AG20443 (cell line): ENCODE results near the gene STPG3.

ENCODE experiments used
- DNase-seq: peaks from one replicate; pipeline ENCODE4 v3.0.0; 2012; ENCODE audit warnings: low spot score, mixed read lengths

STPG3 gene

DNA sequence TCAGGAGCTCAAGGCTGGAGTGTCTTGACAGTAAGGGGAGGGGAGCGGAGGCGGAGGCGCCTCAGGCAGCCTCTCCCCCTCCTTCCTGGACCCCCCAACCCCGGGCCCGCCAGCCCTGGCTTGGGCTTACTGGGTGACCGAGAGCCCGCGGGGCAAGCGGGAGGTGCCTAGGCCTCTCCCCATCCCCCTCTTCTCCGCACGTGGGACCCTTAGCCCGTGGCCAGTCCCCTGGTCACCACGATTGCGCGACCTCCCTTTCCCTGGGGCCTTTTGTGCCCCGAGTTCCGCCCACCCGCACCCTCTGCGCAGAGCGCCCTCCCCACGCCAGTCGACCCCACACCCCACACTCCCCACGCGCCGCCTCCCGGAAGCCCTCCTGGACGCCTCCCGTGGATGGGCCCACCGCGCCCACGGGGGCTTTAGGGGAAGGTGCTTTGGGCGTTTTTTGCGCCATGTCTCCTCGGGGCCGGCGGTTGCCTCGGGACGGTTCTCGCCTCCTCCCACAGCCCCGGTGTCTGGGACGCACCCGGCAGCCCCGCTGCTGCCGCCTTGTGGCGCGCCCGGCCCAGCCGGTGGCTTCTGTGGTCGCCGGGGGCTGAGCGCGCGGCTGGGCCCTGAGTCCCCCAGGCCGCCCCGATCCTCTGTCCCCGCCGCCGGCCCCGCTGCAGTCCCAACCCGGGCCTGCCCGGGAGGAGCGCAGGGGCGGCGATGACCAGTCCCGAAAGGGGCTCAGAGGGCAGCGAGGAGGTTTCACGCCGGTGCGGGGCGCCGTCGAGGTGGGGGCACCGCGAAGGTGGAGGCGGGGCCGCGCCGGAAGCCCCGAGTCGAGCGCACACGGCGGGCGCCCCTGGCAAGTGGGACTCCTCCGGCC lies 29.6 kb downstream of the STPG3 start:
- peak; percentile 71 for DNase-seq

GRCh38 chr9:137281345-137282116 lies 30.4 kb downstream of the STPG3 start:
- no peak for DNase-seq

GRCh38 chr9:137286975-137287383 lies 35.9 kb downstream of the STPG3 start:
- peak; percentile 60 for DNase-seq

- no peak for DNase-seq
These were observed 42.0 kb downstream of the STPG3 start for GRCh38 chr9:137293094-137293481.

DNA sequence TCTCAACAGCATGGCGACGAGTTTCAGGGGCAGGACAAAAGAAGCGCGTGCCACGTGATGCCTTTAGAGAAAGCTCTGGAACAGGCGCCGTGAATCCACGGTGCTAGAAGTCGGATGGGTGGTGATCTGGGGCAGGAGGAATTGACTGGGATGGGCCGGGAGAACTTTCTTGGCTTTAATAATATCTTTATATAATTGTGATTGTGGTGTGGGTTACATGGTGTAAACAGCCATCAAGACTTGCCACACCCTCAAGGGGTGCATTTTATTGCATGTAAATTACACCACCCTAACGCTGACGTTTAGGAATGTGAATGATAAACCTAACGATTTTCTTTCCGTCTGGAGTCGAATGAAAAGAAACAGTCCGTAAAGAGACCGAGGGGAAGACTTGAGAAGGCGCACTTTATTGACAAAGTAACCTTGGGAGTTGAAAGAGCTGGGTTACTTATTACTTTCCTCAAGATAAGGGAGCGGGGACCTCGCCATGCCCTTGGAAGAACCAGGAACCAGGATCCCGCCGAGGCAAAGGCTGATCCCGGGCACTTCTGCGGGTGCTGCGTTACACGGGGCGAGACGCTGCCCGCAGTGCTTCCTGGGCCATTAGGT lies 42.5 kb downstream of the STPG3 start:
- no peak for DNase-seq

DNA sequence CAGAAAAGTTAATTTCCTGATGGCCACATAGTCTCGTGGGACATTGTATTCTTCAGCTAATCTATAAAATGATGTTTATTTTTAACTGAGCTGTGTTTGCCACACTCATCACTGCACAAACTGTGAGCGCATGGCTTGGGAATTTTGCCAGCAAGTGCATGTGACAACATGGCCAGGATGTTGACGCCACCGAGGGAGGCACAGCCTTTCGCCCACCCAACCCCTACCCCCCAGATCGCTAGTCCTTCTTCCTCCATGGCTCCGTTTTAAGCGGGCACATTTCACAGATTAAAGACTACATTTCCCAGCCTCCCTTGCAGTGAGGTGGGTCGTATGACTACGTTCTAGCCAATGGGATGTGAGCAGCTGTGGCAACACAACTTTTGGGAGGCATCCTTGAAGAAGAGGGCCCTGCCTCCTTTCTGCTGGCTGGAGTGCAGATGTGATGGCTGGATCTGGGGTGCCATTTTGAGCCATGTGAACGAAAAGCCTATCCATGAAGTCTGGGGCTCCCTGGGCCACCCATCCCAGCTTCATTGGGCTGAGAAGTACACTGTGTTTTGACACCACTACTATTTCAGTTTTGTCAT lies 43.1 kb downstream of the STPG3 start:
- peak; percentile 48 for DNase-seq

GRCh38 chr9:137294681-137295237 lies 43.7 kb downstream of the STPG3 start:
- DNase-seq, result peak; percentile 62

- DNase-seq, result peak; percentile 90
These were observed 44.2 kb downstream of the STPG3 start for GRCh38 chr9:137295238-137295811.

DNA sequence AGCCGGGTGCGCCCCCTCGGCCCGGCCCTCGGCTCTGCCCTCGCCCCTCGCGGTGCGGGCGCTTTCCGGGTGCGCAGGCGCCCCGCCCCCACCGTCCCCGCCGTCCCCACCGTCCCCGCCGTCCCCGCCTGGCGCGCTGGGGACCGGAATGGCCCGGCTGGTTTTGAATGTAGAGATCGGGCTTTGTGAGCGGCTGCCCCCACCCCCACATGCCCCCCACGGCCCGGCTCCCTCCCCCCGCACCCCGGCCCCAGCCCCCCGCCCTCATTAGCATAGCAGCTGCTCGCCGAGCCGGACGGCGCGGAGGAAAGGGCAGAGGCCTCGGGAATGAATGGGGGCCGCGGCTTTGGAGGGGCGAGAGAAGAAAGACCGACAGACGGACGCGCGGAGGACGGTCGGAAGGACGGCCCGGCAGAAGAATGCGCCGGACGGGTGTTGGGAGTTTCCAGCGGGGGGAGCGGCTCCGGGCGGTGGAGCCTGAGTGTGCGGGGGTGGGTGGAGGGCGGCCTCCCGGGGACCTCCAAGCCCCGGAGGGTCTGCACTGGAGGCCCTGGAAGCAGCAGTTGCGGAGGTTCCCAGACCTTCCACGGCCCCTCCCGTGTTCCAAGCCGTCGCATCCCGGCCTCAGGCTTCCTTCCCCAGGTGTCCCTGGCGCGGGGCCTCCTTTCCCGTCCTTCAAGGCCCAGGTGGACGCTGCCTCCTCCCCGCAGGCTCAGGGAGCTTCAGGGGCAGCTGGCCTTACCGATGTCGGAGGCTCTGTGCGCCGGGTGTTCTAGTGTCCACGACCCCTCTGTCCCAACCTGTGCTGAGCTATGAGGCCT lies 45.0 kb downstream of the STPG3 start:
- DNase-seq, result no peak

DNA sequence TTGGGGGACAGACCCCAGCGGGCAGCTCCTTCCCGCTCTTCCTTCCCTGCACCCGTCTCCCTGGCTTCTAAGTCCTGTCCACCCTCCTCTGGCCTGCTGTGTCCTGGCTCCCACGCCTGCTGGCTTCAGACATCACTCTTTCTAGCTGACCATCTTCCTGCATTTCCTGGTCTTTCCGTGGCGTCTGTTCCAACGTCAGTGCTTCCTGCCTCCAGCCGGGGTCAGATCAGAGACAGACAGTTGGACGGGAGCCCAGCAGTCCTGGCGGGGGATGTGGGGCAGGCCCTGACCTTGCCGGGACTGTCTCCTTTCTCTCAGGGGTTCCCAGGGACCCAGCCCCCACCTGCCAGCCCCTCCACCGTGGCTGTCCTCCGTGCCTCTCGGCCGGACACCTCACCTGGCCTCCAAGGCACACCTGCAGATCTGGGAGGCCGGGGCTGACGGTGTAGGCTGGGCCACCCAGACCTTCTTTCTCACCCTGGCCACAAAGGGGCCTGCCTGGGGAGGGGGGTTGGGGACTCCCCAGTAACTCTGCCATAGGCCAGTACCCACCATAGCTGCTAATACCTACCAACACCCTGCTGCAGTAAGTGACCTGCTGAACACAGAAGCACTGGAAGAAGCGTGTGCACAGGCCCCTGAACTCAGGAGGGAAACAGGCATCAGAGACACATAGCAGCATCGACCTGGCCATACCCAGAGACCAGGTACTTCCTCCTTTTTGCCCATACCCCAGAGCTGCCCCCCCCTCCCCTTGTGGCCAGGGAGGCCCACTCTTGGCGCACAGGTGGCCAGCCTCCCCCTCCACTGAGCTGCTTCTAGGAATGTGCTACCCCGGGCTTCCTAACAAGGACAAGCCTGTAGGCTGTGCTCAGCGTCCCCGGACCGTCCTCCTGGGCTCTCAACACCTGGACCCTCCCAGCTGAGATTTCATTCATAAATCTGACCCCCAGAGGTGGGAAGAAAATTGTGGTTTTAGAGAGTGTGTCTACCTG lies 45.9 kb downstream of the STPG3 start:
- no peak for DNase-seq

GRCh38 chr9:137297966-137298365 lies 46.9 kb downstream of the STPG3 start:
- no peak for DNase-seq

DNA sequence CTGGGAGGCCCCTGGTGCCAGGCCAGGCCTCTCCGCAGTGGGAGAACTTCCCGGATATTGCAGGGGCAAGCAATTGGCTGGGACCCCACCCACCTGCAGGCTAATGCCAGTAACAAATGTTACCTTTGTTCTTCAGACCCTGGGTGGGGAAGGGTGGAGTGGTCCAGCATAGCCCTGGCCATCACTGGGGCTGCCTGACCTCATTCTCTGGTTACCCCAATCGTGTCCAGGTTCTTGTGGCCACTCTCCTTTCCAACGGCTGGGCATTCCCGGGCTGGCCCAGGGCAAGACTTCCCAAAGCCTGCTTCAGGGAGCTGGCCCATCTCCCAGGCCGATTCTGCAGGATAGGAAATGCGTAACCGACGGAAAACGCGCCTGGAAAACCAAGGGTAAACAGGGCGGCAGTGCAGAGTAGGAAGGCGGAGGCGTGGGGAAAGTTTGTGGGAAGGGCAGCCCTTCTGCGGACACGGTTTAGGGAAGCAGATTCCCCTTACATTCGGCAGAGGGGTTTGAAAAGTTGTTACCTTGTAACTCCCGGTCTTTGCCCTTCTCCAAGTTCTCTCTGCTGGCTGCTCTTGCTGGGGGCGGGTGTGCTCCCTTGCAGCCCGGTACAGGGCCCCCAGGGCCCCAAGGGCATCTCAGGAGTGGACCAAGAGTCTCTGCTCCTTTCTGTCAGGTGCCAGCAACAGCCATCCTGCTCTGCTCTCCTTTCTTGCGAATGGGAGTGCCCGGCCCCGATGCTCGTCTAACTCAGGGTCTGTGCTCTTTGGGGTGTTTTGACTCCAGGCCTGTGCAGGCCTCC lies 47.5 kb downstream of the STPG3 start:
- no peak for DNase-seq

- DNase-seq, result no peak
These were observed 48.1 kb downstream of the STPG3 start for GRCh38 chr9:137299203-137299565.

DNA sequence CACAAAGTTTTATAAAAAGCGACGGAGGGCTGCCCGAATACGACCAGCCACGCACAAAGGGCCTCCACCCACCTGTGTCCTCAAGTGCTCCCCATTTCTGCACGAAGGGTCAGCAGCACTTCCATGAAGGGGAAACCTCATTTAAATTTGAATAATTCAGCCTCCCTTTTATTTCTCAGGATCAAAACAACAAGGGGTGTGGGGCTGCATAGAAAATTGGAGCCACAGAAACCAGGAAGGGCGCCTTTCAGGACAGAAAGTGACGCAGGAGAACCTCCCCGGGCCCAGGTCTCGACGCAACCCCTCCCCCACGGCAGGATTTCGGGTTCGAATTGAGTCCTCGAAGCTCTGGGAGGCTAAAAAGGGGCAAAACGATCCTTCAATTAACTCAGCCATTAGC lies 48.9 kb downstream of the STPG3 start:
- no peak for DNase-seq

- DNase-seq, result no peak
These were observed 49.5 kb downstream of the STPG3 start for GRCh38 chr9:137300567-137301080.

DNA sequence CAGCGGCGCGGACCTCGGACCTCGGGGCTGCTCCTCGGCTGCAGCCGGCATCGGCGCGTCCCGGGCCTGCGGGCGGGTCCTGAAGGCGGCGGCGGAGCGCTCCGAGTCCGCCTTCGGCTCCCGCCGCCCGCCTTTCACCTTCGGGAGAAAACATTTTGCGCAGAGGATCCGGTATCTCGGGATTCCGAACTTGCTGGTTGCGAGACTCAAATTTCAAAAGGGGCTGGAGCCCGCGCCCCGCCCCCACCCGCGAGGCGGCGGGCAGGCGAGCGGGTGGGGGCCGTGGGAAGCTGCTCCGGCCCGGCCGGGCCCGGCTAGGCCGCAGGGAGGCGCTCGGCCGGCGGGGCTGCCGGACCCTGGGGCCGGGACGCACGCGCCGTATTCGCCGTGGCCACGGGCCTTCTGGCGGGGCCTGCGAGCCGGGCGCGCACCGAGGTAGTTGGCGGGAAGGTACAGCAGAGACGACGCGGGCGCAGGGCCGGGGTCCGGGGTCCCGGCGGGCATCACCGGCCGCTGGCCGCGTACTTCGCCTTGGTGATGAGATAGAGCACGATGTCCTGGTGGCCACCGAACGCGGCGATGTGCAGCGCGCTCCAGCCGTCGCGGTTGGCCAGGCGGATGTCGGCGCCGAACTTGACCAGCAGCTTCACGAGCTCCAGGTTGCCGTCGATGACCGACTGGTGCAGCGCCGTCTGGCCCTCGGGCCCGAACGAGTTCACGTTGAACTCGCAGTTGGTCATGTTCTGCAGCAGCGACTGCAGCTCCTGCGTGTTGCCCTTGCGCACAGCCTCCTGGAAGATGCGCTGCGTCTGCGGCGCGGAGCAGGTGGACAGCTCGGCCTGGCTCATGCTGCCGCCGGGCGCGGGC lies 50.2 kb downstream of the STPG3 start:
- peak; percentile 65 for DNase-seq

DNA sequence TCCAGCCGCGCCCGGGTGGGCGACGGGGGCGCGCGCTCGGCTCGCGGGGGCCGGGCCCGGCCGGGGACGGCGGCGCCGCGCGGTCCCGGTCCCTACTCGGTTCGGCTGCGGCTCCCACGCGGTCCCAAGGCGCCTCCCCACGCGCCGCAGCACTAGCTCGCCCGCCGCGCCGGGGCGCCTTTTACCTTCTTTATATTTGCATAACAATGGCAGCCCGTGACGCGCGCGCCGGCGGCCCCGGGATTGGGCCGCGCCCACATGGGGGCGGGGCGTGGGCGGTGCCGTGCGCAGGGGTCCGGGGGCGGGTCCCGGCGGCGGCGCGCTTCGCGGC lies 51.0 kb downstream of the STPG3 start, which contains the start of gene NRARP:
TSS of gene NRARP (minus strand) at position 154 of the 331 bp plus-strand sequence. CDS start 343 bp downstream, outside the sequence.
- DNase-seq, result peak; percentile 93
